Keratinocyte (primary cell): ENCODE measurements around the gene ANGPTL2. TPM values are rescaled to one million over a fixed set of nuclear protein-coding genes. Genes with fewer than 3 reads are reported as not detected.

Experiments used
- DNase-seq: peaks from one replicate; pipeline ENCODE4 v3.0.0-alpha.2; 2011; ENCODE audit warnings: low read depth, missing footprints, low spot score
- FAIRE-seq: peaks from 2 replicates; lab custom pipeline; 2011; peaks lifted over from hg19 to GRCh38; lab: Jason Lieb, UNC
- H2AFZ ChIP-seq: 2 replicates; pipeline ENCODE4 v1.6.0; 2012; ENCODE audit warnings: low read length, control low read depth, inconsistent platforms; ENCODE audit not compliant: control insufficient read depth
- H3K27ac ChIP-seq: 2 replicates; pipeline ENCODE4 v1.5.1; 2011; ENCODE audit warnings: low read length; ENCODE audit not compliant: control insufficient read depth, insufficient read depth
- H3K27me3 ChIP-seq: 3 replicates; pipeline ENCODE4 v1.6.0; 2011; ENCODE audit warnings: low read length; ENCODE audit not compliant: control insufficient read depth, insufficient read depth; ENCODE audit errors: extremely low read depth
- H3K36me3 ChIP-seq, 2 experiments: 2 replicates in 1 of 2; 3 replicates in 1 of 2; pipeline ENCODE4 v1.5.1; 2011; ENCODE audit warnings: low read length in 2 of 2, mild to moderate bottlenecking in 1 of 2; ENCODE audit not compliant: control insufficient read depth in 2 of 2, insufficient read depth in 2 of 2; ENCODE audit errors: extremely low read depth in 1 of 2
- H3K4me1 ChIP-seq: 3 replicates; pipeline ENCODE4 v1.5.1; 2011; ENCODE audit warnings: low read length; ENCODE audit not compliant: control insufficient read depth, insufficient read depth; ENCODE audit errors: extremely low read depth
- H3K4me2 ChIP-seq: 3 replicates; pipeline ENCODE4 v1.6.0; 2011; ENCODE audit warnings: low read depth, low read length; ENCODE audit not compliant: control insufficient read depth, insufficient read depth; ENCODE audit errors: extremely low read depth
- H3K4me3 ChIP-seq, 3 experiments: fragments of 200-600 bp in 1 of 3; sonication (generic) in 1 of 3; 2 replicates in 2 of 3; 3 replicates in 1 of 3; pipeline ENCODE4 v1.5.1; 2011 to 2016; ENCODE audit warnings: low read length in 3 of 3, mild to moderate bottlenecking in 3 of 3, control low read depth in 2 of 3, inconsistent platforms in 1 of 3, low read depth in 1 of 3, mixed read lengths in 1 of 3, mixed run types in 1 of 3, moderate library complexity in 1 of 3; ENCODE audit not compliant: control insufficient read depth in 2 of 3, insufficient read depth in 2 of 3; ENCODE audit errors: extremely low read depth in 1 of 3
- H3K79me2 ChIP-seq: 2 replicates; pipeline ENCODE4 v1.6.0; 2012; ENCODE audit warnings: low read length; ENCODE audit not compliant: control insufficient read depth, insufficient read depth
- H3K9ac ChIP-seq: 3 replicates; pipeline ENCODE4 v1.6.0; 2011; ENCODE audit warnings: low read length; ENCODE audit not compliant: control insufficient read depth, insufficient read depth; ENCODE audit errors: extremely low read depth
- H3K9me1 ChIP-seq: 3 replicates; pipeline ENCODE4 v1.6.0; 2011; ENCODE audit warnings: low read length; ENCODE audit not compliant: control insufficient read depth, insufficient read depth; ENCODE audit errors: extremely low read depth
- H3K9me3 ChIP-seq: 2 replicates; pipeline ENCODE4 v1.5.1; 2012; ENCODE audit warnings: low read depth, low read length; ENCODE audit not compliant: control insufficient read depth
- H4K20me1 ChIP-seq: 3 replicates; pipeline ENCODE4 v1.6.0; 2011; ENCODE audit warnings: low read length; ENCODE audit not compliant: control insufficient read depth, insufficient read depth; ENCODE audit errors: extremely low read depth
- EZH2 ChIP-seq: IDR thresholded peaks from one replicate; pipeline ENCODE4 v1.6.1; 2012; ENCODE audit warnings: inconsistent platforms, mild to moderate bottlenecking, low read length, moderate library complexity
- dilution Hi-C: fragments of 300-500 bp; cut with MboI; formaldehyde crosslinking; loops from one replicate; pipeline ENCODE4 v1.7.0; 2020; ENCODE audit warnings: low sequenced_read_pairs; ENCODE audit not compliant: extremely low pct_ligation_motif_present
- polyA plus RNA-seq, 5 experiments: library from polyadenylated mRNA; depleted of rRNA in 3 of 5; stranded (reverse) in 3 of 5; stranded (forward) in 1 of 5; unstranded in 1 of 5; fragments of >200 nt; gene quantifications; 1 replicate in 1 of 5; 2 replicates in 3 of 5; 3 replicates in 1 of 5; pipeline versions ENCODE4 v1.2.1 to v1.2.3, GENCODE V29; 2011 to 2012; ENCODE audit warnings: missing spikeins in 2 of 5, low read depth in 1 of 5, low replicate concordance in 1 of 5
- TF ChIP-seq, protein P1 (sequence below), 3 experiments: IDR thresholded peaks in 1 of 3; conservative IDR thresholded peaks in 1 of 3; optimal IDR thresholded peaks in 1 of 3; 2 replicates in 2 of 3; 3 replicates in 1 of 3; pipeline versions ENCODE3 to v1.5.1; 2011; ENCODE audit warnings: low read length in 3 of 3, mild to moderate bottlenecking in 3 of 3, moderate library complexity in 2 of 3, control low read depth in 1 of 3, inconsistent platforms in 1 of 3; ENCODE audit not compliant: insufficient read depth in 2 of 3; ENCODE audit errors: extremely low read depth in 1 of 3

The ANGPTL2 gene
- polyA plus RNA-seq, 1 donor (not counting 4 experiments of a cell fraction or from before 2014, with no cell fraction given) = 0.18 TPM

- H3K9ac ChIP-seq = no peak overlapping the region
- no peak for TF ChIP-seq EZH2
- TF ChIP-seq, protein P1, sequence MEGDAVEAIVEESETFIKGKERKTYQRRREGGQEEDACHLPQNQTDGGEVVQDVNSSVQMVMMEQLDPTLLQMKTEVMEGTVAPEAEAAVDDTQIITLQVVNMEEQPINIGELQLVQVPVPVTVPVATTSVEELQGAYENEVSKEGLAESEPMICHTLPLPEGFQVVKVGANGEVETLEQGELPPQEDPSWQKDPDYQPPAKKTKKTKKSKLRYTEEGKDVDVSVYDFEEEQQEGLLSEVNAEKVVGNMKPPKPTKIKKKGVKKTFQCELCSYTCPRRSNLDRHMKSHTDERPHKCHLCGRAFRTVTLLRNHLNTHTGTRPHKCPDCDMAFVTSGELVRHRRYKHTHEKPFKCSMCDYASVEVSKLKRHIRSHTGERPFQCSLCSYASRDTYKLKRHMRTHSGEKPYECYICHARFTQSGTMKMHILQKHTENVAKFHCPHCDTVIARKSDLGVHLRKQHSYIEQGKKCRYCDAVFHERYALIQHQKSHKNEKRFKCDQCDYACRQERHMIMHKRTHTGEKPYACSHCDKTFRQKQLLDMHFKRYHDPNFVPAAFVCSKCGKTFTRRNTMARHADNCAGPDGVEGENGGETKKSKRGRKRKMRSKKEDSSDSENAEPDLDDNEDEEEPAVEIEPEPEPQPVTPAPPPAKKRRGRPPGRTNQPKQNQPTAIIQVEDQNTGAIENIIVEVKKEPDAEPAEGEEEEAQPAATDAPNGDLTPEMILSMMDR (optimal IDR thresholded peaks at IDR 0.05 in 1 of 3, IDR thresholded peaks at IDR 0.05 in 1 of 3, conservative IDR thresholded peaks at IDR 0.05 in 1 of 3; ENCODE audit: extremely low read depth in 1 of 3, insufficient read depth in 2 of 3, low read length in 3 of 3) = no peak
- no peaks in the 10 kb centered on the region for H3K9me3 ChIP-seq
- H4K20me1 ChIP-seq = no peaks in the 10 kb centered on the region
- H2AFZ ChIP-seq = no peak overlapping the region
- peaks cover 7% of the 10 kb centered on the region for H3K27me3 ChIP-seq
- dilution Hi-C loops = no loop called here
- H3K4me2 ChIP-seq = no peak overlapping the region
- FAIRE-seq = no peak
- H3K9me1 ChIP-seq = no peaks in the 10 kb centered on the region
- H3K79me2 ChIP-seq = no peaks in the 10 kb centered on the region
- no peak overlapping the region for H3K27ac ChIP-seq
- H3K4me3 ChIP-seq = no peak overlapping the region
- no peaks in the 10 kb centered on the region for H3K4me1 ChIP-seq
- DNase-seq = no peak
- H3K36me3 ChIP-seq = no peaks in the 10 kb centered on the region
Measured at GRCh38 chr9:127085186-127085585, 37.2 kb downstream of the ANGPTL2 start.

DNA sequence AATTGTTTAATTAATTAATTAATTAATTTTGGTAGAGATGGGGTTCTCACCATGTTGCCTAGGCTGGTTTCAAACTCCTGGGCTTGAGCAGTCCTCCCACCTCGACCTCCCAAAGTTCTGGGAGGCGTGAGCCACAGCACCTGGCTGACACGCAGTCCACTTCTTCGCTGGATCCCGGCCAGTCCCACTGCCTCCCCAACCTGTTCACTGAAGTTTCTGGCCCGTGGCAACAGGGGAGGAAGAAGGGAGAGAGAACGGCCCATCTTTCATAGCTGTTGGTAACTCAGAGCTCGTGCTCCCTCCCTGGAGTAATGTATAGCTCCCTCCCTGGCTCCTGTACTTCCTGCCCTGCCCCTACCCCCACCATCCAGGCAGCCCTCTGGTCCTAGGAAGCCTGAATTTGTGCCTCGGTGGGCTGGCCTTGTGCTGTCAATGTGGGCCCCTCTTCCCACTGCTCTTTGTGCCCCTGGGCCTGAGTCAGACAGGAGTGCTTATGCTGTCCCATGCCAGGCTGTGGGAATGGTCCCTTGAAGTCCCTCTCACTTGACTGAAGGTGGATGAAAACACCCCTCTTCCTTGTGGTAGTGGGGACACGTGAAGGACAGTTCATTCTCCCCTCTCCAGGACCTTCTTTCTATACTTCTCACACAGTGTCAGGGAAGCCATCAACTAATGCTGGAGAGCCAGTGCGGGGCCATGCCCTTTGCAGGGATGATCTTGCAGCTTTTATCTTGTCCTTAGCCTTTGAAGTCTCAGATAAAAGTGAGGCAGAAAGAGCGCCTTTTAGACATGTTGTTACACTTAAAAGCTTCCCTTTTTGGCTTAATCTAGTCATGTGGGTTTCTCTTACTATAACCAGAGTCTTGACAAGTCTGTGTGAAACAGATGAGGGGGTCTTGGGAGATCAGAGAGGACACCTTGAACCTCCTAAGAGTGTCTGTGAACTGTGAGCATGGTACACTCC lies 38.1 kb downstream of the ANGPTL2 start:
- Histone ChIP-seq H3K9ac (no peak overlapping the region), H3K4me2 (no peak overlapping the region), H3K4me1 (no peaks in the 10 kb centered on the region), H3K79me2 (no peaks in the 10 kb centered on the region), H3K27me3 (peaks cover 7% of the 10 kb centered on the region), H3K27ac (no peak overlapping the region), H3K9me1 (no peaks in the 10 kb centered on the region), H3K9me3 (no peaks in the 10 kb centered on the region), H4K20me1 (no peaks in the 10 kb centered on the region), H2AFZ (no peak overlapping the region), H3K4me3 (no peak overlapping the region), H3K36me3 (no peaks in the 10 kb centered on the region)
- TF ChIP-seq EZH2 = no peak
- TF ChIP-seq, protein P1 (optimal IDR thresholded peaks at IDR 0.05 in 1 of 3, IDR thresholded peaks at IDR 0.05 in 1 of 3, conservative IDR thresholded peaks at IDR 0.05 in 1 of 3; ENCODE audit: extremely low read depth in 1 of 3, insufficient read depth in 2 of 3, low read length in 3 of 3) = no peak
- FAIRE-seq (no peak), DNase-seq (no peak)
- dilution Hi-C loops = no loop called here
